ENCODE results near the gene PPP4R4. TPM values are rescaled to one million over a fixed set of nuclear protein-coding genes. Genes with fewer than 3 reads are reported as not detected.

PPP4R4 gene
- total RNA-seq, 1 donor from 2014 or later, result 0.18 TPM

DNA sequence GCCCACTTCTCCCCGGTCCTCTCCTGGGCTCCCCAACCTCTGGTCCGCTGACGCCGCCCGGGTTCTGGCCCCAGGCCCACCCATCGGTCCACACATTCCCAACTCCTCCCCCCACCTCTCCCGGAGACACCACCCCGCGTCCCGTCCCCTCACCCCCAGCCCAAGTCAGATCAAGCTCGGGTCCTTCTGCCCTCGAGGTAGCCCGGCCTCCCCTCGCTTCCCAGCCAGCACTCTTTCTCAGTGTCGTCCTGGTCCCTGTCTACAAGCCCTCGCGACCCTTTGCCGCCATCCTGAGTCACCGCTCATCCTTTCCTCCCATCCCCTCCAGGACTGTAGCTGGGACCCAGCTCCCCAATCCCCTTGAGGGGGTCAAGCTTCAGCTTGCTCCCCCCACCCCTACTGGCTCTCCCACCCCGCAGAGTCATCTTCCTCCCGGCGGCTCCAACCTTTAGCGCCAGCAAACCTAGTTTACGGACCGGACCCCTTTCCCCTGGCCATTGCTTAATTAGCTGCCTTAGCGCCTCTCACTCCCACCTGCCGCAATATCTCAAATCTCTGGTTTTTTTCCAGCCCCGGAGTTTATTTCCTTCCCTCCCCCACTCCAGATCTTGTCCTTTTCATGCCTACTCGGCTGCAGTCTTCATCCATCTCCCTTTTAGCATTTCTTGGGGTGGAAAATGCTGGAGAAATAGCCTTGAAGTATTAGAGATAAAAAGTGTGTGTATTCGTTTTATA, 1.1 kb downstream of the PPP4R4 start:
- H3K36me3 Mint-ChIP-seq (ENCODE audit: low read depth, unreplicated experiment), result no peaks in the 10 kb centered on the region
- H3K9me3 Mint-ChIP-seq (ENCODE audit: unreplicated experiment), result no peaks in the 10 kb centered on the region
- H3K27me3 Mint-ChIP-seq (ENCODE audit: unreplicated experiment), result peaks cover 11% of the 10 kb centered on the region
- H3K27ac Mint-ChIP-seq (ENCODE audit: unreplicated experiment), result no peak overlapping the region
- H3K4me3 Mint-ChIP-seq (ENCODE audit: unreplicated experiment), result peak overlapping the region; percentile 87
- peaks cover 5% of the 10 kb centered on the region for H3K4me1 Mint-ChIP-seq (ENCODE audit: unreplicated experiment)
- no peak for DNase-seq (ENCODE audit: low spot score)
- TF ChIP-seq, protein P1, sequence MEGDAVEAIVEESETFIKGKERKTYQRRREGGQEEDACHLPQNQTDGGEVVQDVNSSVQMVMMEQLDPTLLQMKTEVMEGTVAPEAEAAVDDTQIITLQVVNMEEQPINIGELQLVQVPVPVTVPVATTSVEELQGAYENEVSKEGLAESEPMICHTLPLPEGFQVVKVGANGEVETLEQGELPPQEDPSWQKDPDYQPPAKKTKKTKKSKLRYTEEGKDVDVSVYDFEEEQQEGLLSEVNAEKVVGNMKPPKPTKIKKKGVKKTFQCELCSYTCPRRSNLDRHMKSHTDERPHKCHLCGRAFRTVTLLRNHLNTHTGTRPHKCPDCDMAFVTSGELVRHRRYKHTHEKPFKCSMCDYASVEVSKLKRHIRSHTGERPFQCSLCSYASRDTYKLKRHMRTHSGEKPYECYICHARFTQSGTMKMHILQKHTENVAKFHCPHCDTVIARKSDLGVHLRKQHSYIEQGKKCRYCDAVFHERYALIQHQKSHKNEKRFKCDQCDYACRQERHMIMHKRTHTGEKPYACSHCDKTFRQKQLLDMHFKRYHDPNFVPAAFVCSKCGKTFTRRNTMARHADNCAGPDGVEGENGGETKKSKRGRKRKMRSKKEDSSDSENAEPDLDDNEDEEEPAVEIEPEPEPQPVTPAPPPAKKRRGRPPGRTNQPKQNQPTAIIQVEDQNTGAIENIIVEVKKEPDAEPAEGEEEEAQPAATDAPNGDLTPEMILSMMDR (IDR thresholded peaks at IDR 0.05; ENCODE audit: unreplicated experiment), result no peak

DNA sequence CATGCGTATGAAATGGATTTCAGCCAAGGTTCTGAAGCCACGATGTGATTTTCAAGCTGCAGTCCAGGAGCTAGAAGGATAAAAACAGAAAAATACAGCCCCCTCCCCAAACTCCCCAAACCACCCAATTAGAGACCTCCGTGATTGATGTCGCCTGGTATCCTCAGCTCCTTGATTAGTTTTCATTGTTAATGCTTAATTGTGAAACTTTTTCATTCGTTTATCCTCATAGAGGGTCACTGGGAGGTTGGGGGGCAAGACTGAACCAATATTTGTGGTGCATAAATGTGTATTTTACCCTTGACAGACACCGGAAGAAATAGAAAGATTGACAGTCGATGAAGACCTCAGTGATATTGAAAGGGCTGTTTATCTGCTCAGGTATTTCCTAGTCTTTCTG, 1.6 kb downstream of the PPP4R4 start:
- Mint-ChIP-seq H3K27me3 (ENCODE audit: unreplicated experiment) (peaks cover 11% of the 10 kb centered on the region), H3K36me3 (ENCODE audit: low read depth, unreplicated experiment) (no peaks in the 10 kb centered on the region)

DNA sequence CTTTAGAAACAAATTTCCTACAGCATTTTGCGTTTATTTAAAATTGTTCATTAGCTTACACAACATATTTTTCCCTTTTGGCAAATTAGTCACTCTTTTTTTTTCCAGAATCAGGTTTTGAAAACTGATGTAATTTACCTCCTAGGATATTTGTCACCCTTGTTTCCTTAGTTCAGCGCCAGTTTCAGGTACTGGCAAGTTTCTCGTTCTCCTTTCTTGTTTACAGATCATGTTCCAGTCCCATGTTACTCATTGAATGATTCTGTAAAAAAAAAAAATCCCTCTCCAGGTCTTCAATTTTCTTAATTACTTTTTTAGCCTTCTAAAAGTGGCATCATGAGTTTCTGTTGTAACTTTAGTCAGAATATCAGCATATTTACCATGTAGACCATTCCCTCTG, 2.7 kb downstream of the PPP4R4 start:
- Mint-ChIP-seq H3K27me3 (ENCODE audit: unreplicated experiment) (peaks cover 11% of the 10 kb centered on the region), H3K36me3 (ENCODE audit: low read depth, unreplicated experiment) (no peaks in the 10 kb centered on the region), H3K27ac (ENCODE audit: unreplicated experiment) (no peak overlapping the region), H3K4me3 (ENCODE audit: unreplicated experiment) (no peak overlapping the region), H3K4me1 (ENCODE audit: unreplicated experiment) (peaks cover 5% of the 10 kb centered on the region), H3K9me3 (ENCODE audit: unreplicated experiment) (no peaks in the 10 kb centered on the region)
- DNase-seq (ENCODE audit: low spot score), result no peak
- TF ChIP-seq, protein P1 (IDR thresholded peaks at IDR 0.05; ENCODE audit: unreplicated experiment), result no peak

More for the DNA sequence above, 1.6 kb downstream of the PPP4R4 start:
- no peak for DNase-seq (ENCODE audit: low spot score)
- H3K27ac Mint-ChIP-seq (ENCODE audit: unreplicated experiment), result no peak overlapping the region
- H3K9me3 Mint-ChIP-seq (ENCODE audit: unreplicated experiment), result no peaks in the 10 kb centered on the region
- H3K4me3 Mint-ChIP-seq (ENCODE audit: unreplicated experiment), result peak overlapping the region; percentile 87
- peaks cover 5% of the 10 kb centered on the region for H3K4me1 Mint-ChIP-seq (ENCODE audit: unreplicated experiment)
- TF ChIP-seq, protein P1 (IDR thresholded peaks at IDR 0.05; ENCODE audit: unreplicated experiment), result no peak

DNA sequence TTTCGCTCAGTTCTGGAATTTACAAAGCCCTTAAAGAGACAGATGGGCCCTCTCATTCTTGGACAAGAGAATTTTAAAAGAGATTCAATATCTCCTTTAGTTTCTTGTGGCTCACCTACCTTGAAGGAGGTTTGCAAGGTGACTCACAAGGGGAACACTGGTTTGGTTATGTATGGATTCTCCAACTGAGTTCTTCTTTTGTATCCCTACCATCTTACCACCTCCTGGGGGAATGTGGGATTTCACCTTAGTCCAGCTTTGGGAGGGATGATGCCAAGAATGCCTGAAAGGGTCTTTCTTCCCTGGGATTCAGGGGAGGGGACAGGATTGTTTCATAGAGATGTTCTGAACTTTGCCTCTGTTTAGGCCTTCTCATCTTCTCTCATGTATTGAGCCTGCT, 3.7 kb downstream of the PPP4R4 start:
- H3K9me3 Mint-ChIP-seq (ENCODE audit: unreplicated experiment), result no peaks in the 10 kb centered on the region
- H3K27me3 Mint-ChIP-seq (ENCODE audit: unreplicated experiment), result peaks cover 11% of the 10 kb centered on the region
- H3K4me3 Mint-ChIP-seq (ENCODE audit: unreplicated experiment), result no peak overlapping the region
- no peaks in the 10 kb centered on the region for H3K36me3 Mint-ChIP-seq (ENCODE audit: low read depth, unreplicated experiment)
- TF ChIP-seq, protein P1 (IDR thresholded peaks at IDR 0.05; ENCODE audit: unreplicated experiment), result no peak
- no peak overlapping the region for H3K27ac Mint-ChIP-seq (ENCODE audit: unreplicated experiment)
- DNase-seq (ENCODE audit: low spot score), result no peak
- peaks cover 5% of the 10 kb centered on the region for H3K4me1 Mint-ChIP-seq (ENCODE audit: unreplicated experiment)

DNA sequence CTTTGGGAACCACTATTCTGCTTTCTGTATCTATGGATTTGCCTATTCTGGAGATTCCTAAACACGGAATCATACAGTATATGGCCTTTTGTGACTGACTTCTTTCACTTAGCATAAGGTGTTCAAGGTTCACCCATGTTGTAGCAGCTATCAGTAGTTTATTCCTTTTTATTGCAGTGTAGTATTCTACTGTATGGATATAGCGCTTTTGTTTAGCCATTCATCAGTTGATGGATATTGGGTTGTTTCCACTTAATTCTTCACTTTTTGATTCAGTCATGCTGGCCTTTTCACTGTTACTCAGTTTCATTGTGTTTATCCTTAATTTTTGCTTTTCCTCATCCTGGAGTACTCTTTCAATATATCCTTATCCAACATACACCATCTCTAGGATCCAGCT, 5.1 kb downstream of the PPP4R4 start:
- H3K9me3 Mint-ChIP-seq (ENCODE audit: unreplicated experiment), result no peaks in the 10 kb centered on the region
- DNase-seq (ENCODE audit: low spot score), result no peak
- H3K27me3 Mint-ChIP-seq (ENCODE audit: unreplicated experiment), result peaks cover 7% of the 10 kb centered on the region

More for the DNA sequence above, 5.1 kb downstream of the PPP4R4 start:
- H3K4me3 Mint-ChIP-seq (ENCODE audit: unreplicated experiment), result no peak overlapping the region
- H3K4me1 Mint-ChIP-seq (ENCODE audit: unreplicated experiment), result peaks cover 5% of the 10 kb centered on the region
- no peaks in the 10 kb centered on the region for H3K36me3 Mint-ChIP-seq (ENCODE audit: low read depth, unreplicated experiment)
- TF ChIP-seq, protein P1 (IDR thresholded peaks at IDR 0.05; ENCODE audit: unreplicated experiment), result no peak
- H3K27ac Mint-ChIP-seq (ENCODE audit: unreplicated experiment), result no peak overlapping the region
